HepG2 (cell line): Measurements from ENCODE around the gene CYP2A6. TPM values are rescaled to one million over a fixed set of nuclear protein-coding genes. Genes with fewer than 3 reads are reported as not detected.

Source experiments
- CENPT ChIP-seq: sonication (generic); formaldehyde crosslinking; IDR thresholded peaks from 2 replicates; pipeline ENCODE4 v1.8.0; 2022; ENCODE audit warnings: low read depth, mild to moderate bottlenecking, moderate library complexity, missing genetic modification reagents
- FIP1L1 ChIP-seq: fragments of 200-400 bp; formaldehyde crosslinking; IDR thresholded peaks from 2 replicates; pipeline ENCODE4 v1.6.1; 2018; ENCODE audit warnings: low read depth, mild to moderate bottlenecking, low read length, moderate library complexity, borderline replicate concordance; ENCODE audit not compliant: insufficient read depth
- STAG1 ChIP-seq: sonication (generic); formaldehyde crosslinking; IDR thresholded peaks from 2 replicates; pipeline ENCODE4 v1.4.0; 2020; ENCODE audit warnings: missing genetic modification reagents
- U2AF2 ChIP-seq: fragments of 200-400 bp; formaldehyde crosslinking; IDR thresholded peaks from 2 replicates; pipeline ENCODE4 v1.6.1; 2017; ENCODE audit warnings: low read depth, mild to moderate bottlenecking, low read length
- ZFP82 ChIP-seq: sonication (generic); formaldehyde crosslinking; IDR thresholded peaks from 2 replicates; pipeline ENCODE4 v1.5.1; 2020; ENCODE audit warnings: mild to moderate bottlenecking, missing genetic modification reagents, borderline replicate concordance
- ZFYVE20 ChIP-seq: sonication (generic); formaldehyde crosslinking; IDR thresholded peaks from 2 replicates; pipeline ENCODE4 v1.8.0; 2023; ENCODE audit warnings: low read depth, mild to moderate bottlenecking, moderate library complexity, missing genetic modification reagents, borderline replicate concordance
- ZMYM4 ChIP-seq: sonication (generic); formaldehyde crosslinking; IDR thresholded peaks from 2 replicates; pipeline ENCODE4 v1.8.1; 2023; ENCODE audit warnings: mild to moderate bottlenecking, missing genetic modification reagents
- ZNF10 ChIP-seq: sonication (generic); formaldehyde crosslinking; IDR thresholded peaks from 2 replicates; pipeline ENCODE4 v1.4.0; 2020; ENCODE audit warnings: mild to moderate bottlenecking, low read depth, missing genetic modification reagents, borderline replicate concordance
- ZNF331 ChIP-seq: sonication (generic); formaldehyde crosslinking; IDR thresholded peaks from 2 replicates; pipeline ENCODE4 v1.4.0; 2020; ENCODE audit warnings: missing genetic modification reagents
- ZNF33A ChIP-seq: sonication (generic); formaldehyde crosslinking; IDR thresholded peaks from 2 replicates; pipeline ENCODE4 v1.5.1; 2020; ENCODE audit warnings: missing genetic modification reagents, mild to moderate bottlenecking, moderate library complexity, borderline replicate concordance
- ZNF431 ChIP-seq: sonication (generic); formaldehyde crosslinking; IDR thresholded peaks from 2 replicates; pipeline ENCODE4 v1.9.0; 2022; ENCODE audit warnings: missing genetic modification reagents, low read depth, mild to moderate bottlenecking, borderline replicate concordance
- ZNF432 ChIP-seq: sonication (generic); formaldehyde crosslinking; IDR thresholded peaks from 2 replicates; pipeline ENCODE4 v1.5.0; 2020; ENCODE audit warnings: missing genetic modification reagents, mild to moderate bottlenecking, borderline replicate concordance
- polyA plus RNA-seq, 8 experiments: library from polyadenylated mRNA; depleted of rRNA in 3 of 8; stranded (reverse) in 7 of 8; unstranded in 1 of 8; fragments of >200 nt; fragmentation: Illumina TruSeq in 4 of 8; extraction: Trizol in 4 of 8; gene quantifications; 2 replicates each; pipeline versions ENCODE4 v1.2.1 to v1.2.3, GENCODE V29; 2011 to 2016; ENCODE audit warnings: low read depth in 4 of 8, missing spikeins in 1 of 8, mixed read lengths in 1 of 8; ENCODE audit not compliant: insufficient read depth in 1 of 8
- total RNA-seq, 5 experiments: library from RNA; depleted of rRNA; stranded (reverse); fragments of >200 nt; fragmentation: Illumina TruSeq; extraction: Trizol; gene quantifications; 2 replicates each; pipeline ENCODE4 v1.2.3, GENCODE V29; 2016; ENCODE audit warnings: low read depth in 1 of 5
- TF ChIP-seq, protein P1 (sequence below): sonication (generic); formaldehyde crosslinking; IDR thresholded peaks from 2 replicates; pipeline ENCODE4 v1.5.1; 2020; ENCODE audit warnings: mild to moderate bottlenecking, missing genetic modification reagents, moderate library complexity
- TF ChIP-seq, protein P2 (sequence below): sonication (generic); formaldehyde crosslinking; IDR thresholded peaks from 2 replicates; pipeline ENCODE4 v1.8.0; 2022; ENCODE audit warnings: missing genetic modification reagents, mild to moderate bottlenecking, moderate library complexity, borderline replicate concordance
- TF ChIP-seq, protein P3 (sequence below): fragments of 450-650 bp; IDR thresholded peaks from 2 replicates; pipeline ENCODE4 v1.6.1; 2017
- TF ChIP-seq, protein P4 (sequence below): conservative IDR thresholded peaks from 2 replicates; pipeline ENCODE4 v1.6.1; 2018; ENCODE audit warnings: missing genetic modification reagents
- TF ChIP-seq, protein P5 (sequence below): sonication (generic); formaldehyde crosslinking; IDR thresholded peaks from 2 replicates; pipeline ENCODE4 v1.5.0; 2020; ENCODE audit warnings: missing genetic modification reagents, mild to moderate bottlenecking, borderline replicate concordance

CYP2A6 gene
- total and polyA plus RNA-seq, 2 of the 13 experiments (the other 11 are each of a cell fraction or from before 2014, with no cell fraction given): not detected

DNA sequence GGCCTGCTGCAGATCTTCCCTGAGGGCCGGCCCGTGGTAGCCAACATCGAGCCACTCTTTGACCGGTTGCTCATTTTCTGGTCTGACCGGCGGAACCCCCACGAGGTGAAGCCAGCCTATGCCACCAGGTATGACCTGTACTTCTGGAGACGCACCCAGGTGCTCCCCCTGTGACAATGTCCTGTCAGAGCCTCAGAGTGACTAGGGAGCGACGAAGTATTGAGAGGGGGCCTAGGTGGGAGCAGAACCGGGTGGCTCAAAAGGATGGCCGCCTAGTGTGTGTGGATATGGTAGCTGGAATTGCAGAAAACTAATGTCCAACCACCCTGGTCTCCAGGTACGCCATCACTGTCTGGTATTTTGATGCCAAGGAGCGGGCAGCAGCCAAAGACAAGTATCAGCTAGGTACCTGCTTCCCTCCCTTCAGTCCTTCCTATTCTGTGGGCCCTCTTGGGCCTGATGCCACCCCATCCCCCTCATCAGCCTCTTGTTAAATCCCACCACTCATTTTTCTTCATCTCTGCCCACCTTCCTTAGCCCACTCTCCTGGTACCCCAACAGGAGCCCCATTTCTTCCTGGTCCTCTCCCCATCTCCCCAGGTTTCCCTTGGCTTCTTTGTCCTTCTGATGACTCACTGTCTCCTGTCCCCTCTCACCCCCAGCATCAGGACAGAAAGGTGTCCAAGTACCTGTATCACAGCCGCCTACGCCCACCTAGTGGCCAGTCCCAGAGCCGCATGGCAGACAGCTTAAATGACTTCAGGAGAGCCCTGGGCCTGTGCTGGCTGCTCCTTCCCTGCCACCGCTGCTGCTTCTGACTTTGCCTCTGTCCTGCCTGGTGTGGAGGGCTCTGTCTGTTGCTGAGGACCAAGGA is 42.9 kb downstream of the CYP2A6 start (continued):
- TF ChIP-seq, protein P1, sequence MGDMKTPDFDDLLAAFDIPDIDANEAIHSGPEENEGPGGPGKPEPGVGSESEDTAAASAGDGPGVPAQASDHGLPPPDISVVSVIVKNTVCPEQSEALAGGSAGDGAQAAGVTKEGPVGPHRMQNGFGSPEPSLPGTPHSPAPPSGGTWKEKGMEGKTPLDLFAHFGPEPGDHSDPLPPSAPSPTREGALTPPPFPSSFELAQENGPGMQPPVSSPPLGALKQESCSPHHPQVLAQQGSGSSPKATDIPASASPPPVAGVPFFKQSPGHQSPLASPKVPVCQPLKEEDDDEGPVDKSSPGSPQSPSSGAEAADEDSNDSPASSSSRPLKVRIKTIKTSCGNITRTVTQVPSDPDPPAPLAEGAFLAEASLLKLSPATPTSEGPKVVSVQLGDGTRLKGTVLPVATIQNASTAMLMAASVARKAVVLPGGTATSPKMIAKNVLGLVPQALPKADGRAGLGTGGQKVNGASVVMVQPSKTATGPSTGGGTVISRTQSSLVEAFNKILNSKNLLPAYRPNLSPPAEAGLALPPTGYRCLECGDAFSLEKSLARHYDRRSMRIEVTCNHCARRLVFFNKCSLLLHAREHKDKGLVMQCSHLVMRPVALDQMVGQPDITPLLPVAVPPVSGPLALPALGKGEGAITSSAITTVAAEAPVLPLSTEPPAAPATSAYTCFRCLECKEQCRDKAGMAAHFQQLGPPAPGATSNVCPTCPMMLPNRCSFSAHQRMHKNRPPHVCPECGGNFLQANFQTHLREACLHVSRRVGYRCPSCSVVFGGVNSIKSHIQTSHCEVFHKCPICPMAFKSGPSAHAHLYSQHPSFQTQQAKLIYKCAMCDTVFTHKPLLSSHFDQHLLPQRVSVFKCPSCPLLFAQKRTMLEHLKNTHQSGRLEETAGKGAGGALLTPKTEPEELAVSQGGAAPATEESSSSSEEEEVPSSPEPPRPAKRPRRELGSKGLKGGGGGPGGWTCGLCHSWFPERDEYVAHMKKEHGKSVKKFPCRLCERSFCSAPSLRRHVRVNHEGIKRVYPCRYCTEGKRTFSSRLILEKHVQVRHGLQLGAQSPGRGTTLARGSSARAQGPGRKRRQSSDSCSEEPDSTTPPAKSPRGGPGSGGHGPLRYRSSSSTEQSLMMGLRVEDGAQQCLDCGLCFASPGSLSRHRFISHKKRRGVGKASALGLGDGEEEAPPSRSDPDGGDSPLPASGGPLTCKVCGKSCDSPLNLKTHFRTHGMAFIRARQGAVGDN: peak; percentile 11; the same call in 1 of the 2 replicates
- no peak for TF ChIP-seq FIP1L1
- TF ChIP-seq, protein P2, sequence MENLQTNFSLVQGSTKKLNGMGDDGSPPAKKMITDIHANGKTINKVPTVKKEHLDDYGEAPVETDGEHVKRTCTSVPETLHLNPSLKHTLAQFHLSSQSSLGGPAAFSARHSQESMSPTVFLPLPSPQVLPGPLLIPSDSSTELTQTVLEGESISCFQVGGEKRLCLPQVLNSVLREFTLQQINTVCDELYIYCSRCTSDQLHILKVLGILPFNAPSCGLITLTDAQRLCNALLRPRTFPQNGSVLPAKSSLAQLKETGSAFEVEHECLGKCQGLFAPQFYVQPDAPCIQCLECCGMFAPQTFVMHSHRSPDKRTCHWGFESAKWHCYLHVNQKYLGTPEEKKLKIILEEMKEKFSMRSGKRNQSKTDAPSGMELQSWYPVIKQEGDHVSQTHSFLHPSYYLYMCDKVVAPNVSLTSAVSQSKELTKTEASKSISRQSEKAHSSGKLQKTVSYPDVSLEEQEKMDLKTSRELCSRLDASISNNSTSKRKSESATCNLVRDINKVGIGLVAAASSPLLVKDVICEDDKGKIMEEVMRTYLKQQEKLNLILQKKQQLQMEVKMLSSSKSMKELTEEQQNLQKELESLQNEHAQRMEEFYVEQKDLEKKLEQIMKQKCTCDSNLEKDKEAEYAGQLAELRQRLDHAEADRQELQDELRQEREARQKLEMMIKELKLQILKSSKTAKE (CRISPR knock-in tag): no peak
- no peak for TF ChIP-seq ZNF10 (CRISPR knock-in tag)
- TF ChIP-seq ZNF431 (CRISPR knock-in tag): no peak
- TF ChIP-seq ZNF33A (CRISPR knock-in tag): no peak
- no peak for TF ChIP-seq ZNF331 (CRISPR knock-in tag)
- TF ChIP-seq, protein P3, sequence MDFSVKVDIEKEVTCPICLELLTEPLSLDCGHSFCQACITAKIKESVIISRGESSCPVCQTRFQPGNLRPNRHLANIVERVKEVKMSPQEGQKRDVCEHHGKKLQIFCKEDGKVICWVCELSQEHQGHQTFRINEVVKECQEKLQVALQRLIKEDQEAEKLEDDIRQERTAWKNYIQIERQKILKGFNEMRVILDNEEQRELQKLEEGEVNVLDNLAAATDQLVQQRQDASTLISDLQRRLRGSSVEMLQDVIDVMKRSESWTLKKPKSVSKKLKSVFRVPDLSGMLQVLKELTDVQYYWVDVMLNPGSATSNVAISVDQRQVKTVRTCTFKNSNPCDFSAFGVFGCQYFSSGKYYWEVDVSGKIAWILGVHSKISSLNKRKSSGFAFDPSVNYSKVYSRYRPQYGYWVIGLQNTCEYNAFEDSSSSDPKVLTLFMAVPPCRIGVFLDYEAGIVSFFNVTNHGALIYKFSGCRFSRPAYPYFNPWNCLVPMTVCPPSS: no peak
- no peak for TF ChIP-seq ZFYVE20 (CRISPR knock-in tag)
- TF ChIP-seq CENPT: 0 out of 2 replicates have a peak, but pooled peaks have one; percentile 21
- TF ChIP-seq, protein P4, sequence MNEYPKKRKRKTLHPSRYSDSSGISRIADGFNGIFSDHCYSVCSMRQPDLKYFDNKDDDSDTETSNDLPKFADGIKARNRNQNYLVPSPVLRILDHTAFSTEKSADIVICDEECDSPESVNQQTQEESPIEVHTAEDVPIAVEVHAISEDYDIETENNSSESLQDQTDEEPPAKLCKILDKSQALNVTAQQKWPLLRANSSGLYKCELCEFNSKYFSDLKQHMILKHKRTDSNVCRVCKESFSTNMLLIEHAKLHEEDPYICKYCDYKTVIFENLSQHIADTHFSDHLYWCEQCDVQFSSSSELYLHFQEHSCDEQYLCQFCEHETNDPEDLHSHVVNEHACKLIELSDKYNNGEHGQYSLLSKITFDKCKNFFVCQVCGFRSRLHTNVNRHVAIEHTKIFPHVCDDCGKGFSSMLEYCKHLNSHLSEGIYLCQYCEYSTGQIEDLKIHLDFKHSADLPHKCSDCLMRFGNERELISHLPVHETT (CRISPR knock-in tag): no peak
- TF ChIP-seq ZNF432 (CRISPR knock-in tag): no peak
- no peak for TF ChIP-seq U2AF2
- TF ChIP-seq ZFP82 (CRISPR knock-in tag): no peak
- no peak for TF ChIP-seq ZMYM4
- TF ChIP-seq, protein P5, sequence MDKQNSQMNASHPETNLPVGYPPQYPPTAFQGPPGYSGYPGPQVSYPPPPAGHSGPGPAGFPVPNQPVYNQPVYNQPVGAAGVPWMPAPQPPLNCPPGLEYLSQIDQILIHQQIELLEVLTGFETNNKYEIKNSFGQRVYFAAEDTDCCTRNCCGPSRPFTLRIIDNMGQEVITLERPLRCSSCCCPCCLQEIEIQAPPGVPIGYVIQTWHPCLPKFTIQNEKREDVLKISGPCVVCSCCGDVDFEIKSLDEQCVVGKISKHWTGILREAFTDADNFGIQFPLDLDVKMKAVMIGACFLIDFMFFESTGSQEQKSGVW (CRISPR knock-in tag): no peak
- TF ChIP-seq STAG1 (CRISPR knock-in tag): peak; percentile 68
